K562 (cell line): Measurements from ENCODE around the gene MMP7. TPM values are rescaled to one million over a fixed set of nuclear protein-coding genes. Genes with fewer than 3 reads are reported as not detected.

Experiments
- CCNT2 ChIP-seq: IDR thresholded peaks from 2 replicates; pipeline ENCODE4 v1.6.1; 2011; ENCODE audit warnings: borderline replicate concordance, low read depth, mild to moderate bottlenecking, moderate library complexity, mixed read lengths, low read length; ENCODE audit not compliant: insufficient read length; ENCODE audit errors: extremely low read depth
- CHD4 ChIP-seq: fragments of 200-600 bp; sonication (generic); IDR thresholded peaks from 3 replicates; pipeline ENCODE4 v1.6.1; 2012; ENCODE audit warnings: low read depth, mild to moderate bottlenecking, mixed read lengths, low read length, inconsistent platforms; ENCODE audit not compliant: insufficient read depth, insufficient replicate concordance, poor library complexity, severe bottlenecking
- EZH2 ChIP-seq: IDR thresholded peaks from 2 replicates; pipeline ENCODE4 v1.6.1; 2012; ENCODE audit warnings: low read depth, mild to moderate bottlenecking, inconsistent platforms, low read length, borderline replicate concordance
- GATAD2A ChIP-seq: fragments of 450-650 bp; IDR thresholded peaks from 2 replicates; pipeline ENCODE4 v1.6.1; 2017
- RBFOX2 ChIP-seq: fragments of 200-400 bp; formaldehyde crosslinking; IDR thresholded peaks from 2 replicates; pipeline ENCODE4 v1.6.1; 2017; ENCODE audit warnings: low read depth, mild to moderate bottlenecking, low read length, moderate library complexity
- TBL1XR1 ChIP-seq, 2 experiments: IDR thresholded peaks; 2 replicates each; pipeline ENCODE4 v1.6.1; 2012; ENCODE audit warnings: improper control_type of control experiment in 2 of 2, low read length in 2 of 2, mild to moderate bottlenecking in 1 of 2
- TCF7L2 ChIP-seq: fragments of 150-350 bp; IDR thresholded peaks from 2 replicates; pipeline ENCODE4 v1.6.1; 2016; ENCODE audit warnings: low read depth, mild to moderate bottlenecking, low read length, moderate library complexity
- ZNF668 ChIP-seq: fragments of 250-450 bp; sonication (Bioruptor Pico); IDR thresholded peaks from 2 replicates; pipeline ENCODE4 v1.8.0; 2022; ENCODE audit warnings: mild to moderate bottlenecking, inconsistent platforms
- polyA plus RNA-seq, 8 experiments: library from polyadenylated mRNA; depleted of rRNA in 4 of 8; stranded (reverse) in 5 of 8; unstranded in 3 of 8; fragments of >200 nt; fragmentation: Nextera tagmentation in 2 of 8; fragmentation: Illumina TruSeq in 1 of 8; extraction: Ambion mirVana in 2 of 8; extraction: Trizol in 1 of 8; gene quantifications; 2 replicates each; pipeline versions ENCODE4 v1.2.1 to v1.2.3, GENCODE V29; 2011 to 2014; ENCODE audit warnings: inconsistent platforms in 1 of 8, missing spikeins in 1 of 8
- total RNA-seq, 7 experiments: library from RNA; depleted of rRNA in 6 of 7; stranded (reverse); fragments of >200 nt in 6 of 7; fragmentation: Illumina TruSeq in 2 of 7; extraction: Trizol in 2 of 7; gene quantifications; 2 replicates each; pipeline versions ENCODE4 v1.2.1 to v1.2.3, GENCODE V29; 2011 to 2021; ENCODE audit warnings: low replicate concordance in 1 of 7
- TF ChIP-seq, protein P1 (sequence below), 2 experiments: fragments of 450-650 bp in 1 of 2; sonication (generic) in 1 of 2; formaldehyde crosslinking in 1 of 2; IDR thresholded peaks; 2 replicates each; pipeline versions ENCODE4 v1.7.1 to v1.9.0; 2016 to 2022; ENCODE audit warnings: inconsistent platforms in 1 of 2, mild to moderate bottlenecking in 1 of 2, missing genetic modification reagents in 1 of 2
- TF ChIP-seq, protein P2 (sequence below): fragments of 450-650 bp; formaldehyde crosslinking; conservative IDR thresholded peaks from 2 replicates; pipeline ENCODE4 v1.4.0; 2022; ENCODE audit warnings: mild to moderate bottlenecking, missing genetic modification characterization

The MMP7 gene
- total and polyA plus RNA-seq, 9 of the 15 experiments (the other 6 are each of a cell fraction or from before 2014, with no cell fraction given), result 0.13 TPM; not detected in 8

DNA sequence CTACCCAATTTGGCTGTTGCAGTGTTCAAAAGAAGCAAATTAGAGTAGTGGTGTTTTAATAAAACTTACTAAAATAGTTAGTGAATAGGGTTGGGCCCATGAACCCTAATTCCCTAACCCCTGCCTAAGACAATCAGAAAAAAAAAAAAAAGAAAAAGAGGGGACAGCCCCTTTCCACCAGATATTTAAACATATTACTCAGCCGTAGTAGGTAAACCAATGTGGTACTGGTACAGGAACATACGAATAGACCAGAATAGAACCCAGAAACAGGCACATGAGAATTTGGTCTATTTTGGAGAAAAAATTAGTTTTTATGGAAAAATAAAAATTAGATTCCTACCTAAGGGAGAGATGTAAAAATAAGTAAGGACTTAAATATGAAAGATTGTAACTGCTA is 38.6 kb downstream of the MMP7 start (continued):
- TF ChIP-seq, protein P1, sequence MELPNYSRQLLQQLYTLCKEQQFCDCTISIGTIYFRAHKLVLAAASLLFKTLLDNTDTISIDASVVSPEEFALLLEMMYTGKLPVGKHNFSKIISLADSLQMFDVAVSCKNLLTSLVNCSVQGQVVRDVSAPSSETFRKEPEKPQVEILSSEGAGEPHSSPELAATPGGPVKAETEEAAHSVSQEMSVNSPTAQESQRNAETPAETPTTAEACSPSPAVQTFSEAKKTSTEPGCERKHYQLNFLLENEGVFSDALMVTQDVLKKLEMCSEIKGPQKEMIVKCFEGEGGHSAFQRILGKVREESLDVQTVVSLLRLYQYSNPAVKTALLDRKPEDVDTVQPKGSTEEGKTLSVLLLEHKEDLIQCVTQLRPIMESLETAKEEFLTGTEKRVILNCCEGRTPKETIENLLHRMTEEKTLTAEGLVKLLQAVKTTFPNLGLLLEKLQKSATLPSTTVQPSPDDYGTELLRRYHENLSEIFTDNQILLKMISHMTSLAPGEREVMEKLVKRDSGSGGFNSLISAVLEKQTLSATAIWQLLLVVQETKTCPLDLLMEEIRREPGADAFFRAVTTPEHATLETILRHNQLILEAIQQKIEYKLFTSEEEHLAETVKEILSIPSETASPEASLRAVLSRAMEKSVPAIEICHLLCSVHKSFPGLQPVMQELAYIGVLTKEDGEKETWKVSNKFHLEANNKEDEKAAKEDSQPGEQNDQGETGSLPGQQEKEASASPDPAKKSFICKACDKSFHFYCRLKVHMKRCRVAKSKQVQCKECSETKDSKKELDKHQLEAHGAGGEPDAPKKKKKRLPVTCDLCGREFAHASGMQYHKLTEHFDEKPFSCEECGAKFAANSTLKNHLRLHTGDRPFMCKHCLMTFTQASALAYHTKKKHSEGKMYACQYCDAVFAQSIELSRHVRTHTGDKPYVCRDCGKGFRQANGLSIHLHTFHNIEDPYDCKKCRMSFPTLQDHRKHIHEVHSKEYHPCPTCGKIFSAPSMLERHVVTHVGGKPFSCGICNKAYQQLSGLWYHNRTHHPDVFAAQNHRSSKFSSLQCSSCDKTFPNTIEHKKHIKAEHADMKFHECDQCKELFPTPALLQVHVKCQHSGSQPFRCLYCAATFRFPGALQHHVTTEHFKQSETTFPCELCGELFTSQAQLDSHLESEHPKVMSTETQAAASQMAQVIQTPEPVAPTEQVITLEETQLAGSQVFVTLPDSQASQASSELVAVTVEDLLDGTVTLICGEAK (IDR thresholded peaks at IDR 0.05), result no peak
- TF ChIP-seq, protein P1 (CRISPR knock-in tag; IDR thresholded peaks at IDR 0.05), result no peak
- TF ChIP-seq RBFOX2 (no peak), EZH2 (no peak), TBL1XR1 (IDR thresholded peaks at IDR 0.05; ENCODE audit: low read length in 2 of 2) (no peak), TCF7L2 (no peak), GATAD2A (no peak), CCNT2 (no peak), ZNF668 (CRISPR knock-in tag) (no peak), CHD4 (no peak)
- TF ChIP-seq, protein P2, sequence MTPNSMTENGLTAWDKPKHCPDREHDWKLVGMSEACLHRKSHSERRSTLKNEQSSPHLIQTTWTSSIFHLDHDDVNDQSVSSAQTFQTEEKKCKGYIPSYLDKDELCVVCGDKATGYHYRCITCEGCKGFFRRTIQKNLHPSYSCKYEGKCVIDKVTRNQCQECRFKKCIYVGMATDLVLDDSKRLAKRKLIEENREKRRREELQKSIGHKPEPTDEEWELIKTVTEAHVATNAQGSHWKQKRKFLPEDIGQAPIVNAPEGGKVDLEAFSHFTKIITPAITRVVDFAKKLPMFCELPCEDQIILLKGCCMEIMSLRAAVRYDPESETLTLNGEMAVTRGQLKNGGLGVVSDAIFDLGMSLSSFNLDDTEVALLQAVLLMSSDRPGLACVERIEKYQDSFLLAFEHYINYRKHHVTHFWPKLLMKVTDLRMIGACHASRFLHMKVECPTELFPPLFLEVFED (CRISPR knock-in tag), result no peak
